GM12878 (cell line): ENCODE results near the gene CFAP90. TPM values are rescaled to one million over a fixed set of nuclear protein-coding genes. Genes with fewer than 3 reads are reported as not detected.

Experiments used
- BACH1 ChIP-seq: fragments of 450-650 bp; IDR thresholded peaks from 2 replicates; pipeline ENCODE4 v1.6.1; 2017; ENCODE audit warnings: mild to moderate bottlenecking, borderline replicate concordance
- BHLHE40 ChIP-seq, 2 experiments: fragments of 450-650 bp in 1 of 2; IDR thresholded peaks; 2 replicates each; pipeline ENCODE4 v1.6.1; 2011 to 2017; ENCODE audit warnings: low read depth in 2 of 2, borderline replicate concordance in 1 of 2, improper control_type of control experiment in 1 of 2, low read length in 1 of 2, mild to moderate bottlenecking in 1 of 2
- KLF5 ChIP-seq: fragments of 450-650 bp; IDR thresholded peaks from 2 replicates; pipeline ENCODE4 v1.6.1; 2014; ENCODE audit warnings: mild to moderate bottlenecking; ENCODE audit not compliant: partially characterized antibody
- MTA2 ChIP-seq: fragments of 450-650 bp; IDR thresholded peaks from 2 replicates; pipeline ENCODE4 v1.6.1; 2016; ENCODE audit warnings: low read depth, mild to moderate bottlenecking, moderate library complexity
- NFIC ChIP-seq: IDR thresholded peaks from 2 replicates; pipeline ENCODE4 v1.6.1; 2012; ENCODE audit warnings: low read depth, mild to moderate bottlenecking, inconsistent platforms, low read length, moderate library complexity
- NR2C2 ChIP-seq: IDR thresholded peaks from 2 replicates; pipeline ENCODE4 v1.6.1; 2011; ENCODE audit warnings: borderline replicate concordance, low read depth; ENCODE audit not compliant: control insufficient read depth, insufficient read length
- NRF1 ChIP-seq: conservative IDR thresholded peaks from 2 replicates; pipeline ENCODE4 v1.6.1; 2011; ENCODE audit warnings: mild to moderate bottlenecking, low read depth, low read length, improper control_type of control experiment
- SMAD1 ChIP-seq: fragments of 450-650 bp; IDR thresholded peaks from 2 replicates; pipeline ENCODE4 v1.6.1; 2018; ENCODE audit warnings: mild to moderate bottlenecking, low read depth; ENCODE audit not compliant: partially characterized antibody
- SMC3 ChIP-seq: IDR thresholded peaks from 2 replicates; pipeline ENCODE4 v1.6.1; 2011; ENCODE audit warnings: low read length, improper control_type of control experiment, borderline replicate concordance
- TCF12 ChIP-seq: IDR thresholded peaks from 2 replicates; pipeline ENCODE4 v1.6.1; 2011; ENCODE audit warnings: low read depth, mild to moderate bottlenecking, low read length
- ZNF24 ChIP-seq: fragments of 450-650 bp; IDR thresholded peaks from 2 replicates; pipeline ENCODE4 v1.6.1; 2017; ENCODE audit warnings: antibody characterized with exemption, mild to moderate bottlenecking
- polyA plus RNA-seq, 11 experiments: library from polyadenylated mRNA; depleted of rRNA in 4 of 11; unstranded in 6 of 11; stranded (reverse) in 5 of 11; fragments of >200 nt; fragmentation: Nextera tagmentation in 4 of 11; fragmentation: Illumina TruSeq in 1 of 11; extraction: Ambion mirVana in 4 of 11; extraction: Trizol in 1 of 11; gene quantifications; 1 replicate in 1 of 11; 2 replicates in 10 of 11; pipeline versions ENCODE4 v1.2.1 to v1.2.3, GENCODE V29; 2011 to 2016; ENCODE audit warnings: inconsistent platforms in 2 of 11, missing spikeins in 2 of 11, low read depth in 1 of 11
- total RNA-seq, 4 experiments: library from RNA; depleted of rRNA in 3 of 4; stranded (reverse); fragments of >200 nt in 3 of 4; fragmentation: Illumina TruSeq in 1 of 4; extraction: Trizol in 1 of 4; gene quantifications; 2 replicates each; pipeline versions ENCODE4 v1.2.1 to v1.2.3, GENCODE V29; 2013 to 2021
- TF ChIP-seq, protein P1 (sequence below): IDR thresholded peaks from 2 replicates; pipeline ENCODE4 v1.6.1; 2011; ENCODE audit warnings: low read depth, low read length, improper control_type of control experiment, borderline replicate concordance
- TF ChIP-seq, protein P2 (sequence below): fragments of 450-650 bp; formaldehyde crosslinking; IDR thresholded peaks from 2 replicates; pipeline ENCODE4 v1.5.0; 2022; ENCODE audit warnings: mild to moderate bottlenecking, missing genetic modification characterization
- TF ChIP-seq, protein P3 (sequence below): IDR thresholded peaks from 2 replicates; pipeline ENCODE4 v1.6.1; 2012; ENCODE audit warnings: low read depth, low read length, improper control_type of control experiment
- TF ChIP-seq, protein P4 (sequence below): fragments of 450-650 bp; IDR thresholded peaks from 2 replicates; pipeline ENCODE4 v1.6.1; 2017; ENCODE audit warnings: mild to moderate bottlenecking, moderate library complexity
- TF ChIP-seq, protein P5 (sequence below): IDR thresholded peaks from 2 replicates; pipeline ENCODE4 v1.6.1; 2012; ENCODE audit warnings: improper control_type of control experiment, low read depth, low read length; ENCODE audit not compliant: insufficient replicate concordance

CFAP90 gene
- total and polyA plus RNA-seq, 10 of the 15 experiments (the other 5 are each of a cell fraction or from before 2014, with no cell fraction given), result not detected

DNA sequence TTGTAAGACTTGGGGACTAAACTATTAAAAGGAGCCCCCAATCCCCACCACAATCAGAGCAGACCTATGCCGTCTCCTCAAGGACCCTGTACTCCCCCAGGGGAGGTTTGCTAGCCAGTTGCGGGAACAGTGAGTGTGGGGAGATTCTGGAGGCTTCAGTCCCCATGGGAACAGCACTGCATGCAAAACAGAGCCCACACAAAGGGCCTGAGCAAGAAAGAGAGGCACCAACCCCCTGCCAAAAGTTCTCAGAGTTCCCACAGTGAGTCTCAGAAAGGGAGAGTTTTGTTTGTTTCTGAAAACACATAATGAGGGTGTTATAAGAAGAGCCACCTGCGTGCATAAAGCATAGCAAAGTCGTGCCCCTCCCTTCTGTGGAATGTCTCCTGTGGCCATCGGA is 56.6 kb downstream of the CFAP90 start (continued):
- TF ChIP-seq MTA2 (peak; percentile 63), SMAD1 (peak; percentile 59), NRF1 (no peak), ZNF24 (no peak), KLF5 (no peak), SMC3 (peak; percentile 4; the same call in 1 of the 2 replicates), BHLHE40 (IDR thresholded peaks at IDR 0.05; ENCODE audit: borderline replicate concordance in 1 of 2, low read depth in 2 of 2, low read length in 1 of 2) (peak in 1 of 2 experiments; percentile 34; a peak in 1 of 4 replicates), BACH1 (no peak), TCF12 (peak; percentile 79), NFIC (no peak), NR2C2 (no peak)
- TF ChIP-seq, protein P1, sequence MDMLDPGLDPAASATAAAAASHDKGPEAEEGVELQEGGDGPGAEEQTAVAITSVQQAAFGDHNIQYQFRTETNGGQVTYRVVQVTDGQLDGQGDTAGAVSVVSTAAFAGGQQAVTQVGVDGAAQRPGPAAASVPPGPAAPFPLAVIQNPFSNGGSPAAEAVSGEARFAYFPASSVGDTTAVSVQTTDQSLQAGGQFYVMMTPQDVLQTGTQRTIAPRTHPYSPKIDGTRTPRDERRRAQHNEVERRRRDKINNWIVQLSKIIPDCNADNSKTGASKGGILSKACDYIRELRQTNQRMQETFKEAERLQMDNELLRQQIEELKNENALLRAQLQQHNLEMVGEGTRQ, result no peak
- TF ChIP-seq, protein P2, sequence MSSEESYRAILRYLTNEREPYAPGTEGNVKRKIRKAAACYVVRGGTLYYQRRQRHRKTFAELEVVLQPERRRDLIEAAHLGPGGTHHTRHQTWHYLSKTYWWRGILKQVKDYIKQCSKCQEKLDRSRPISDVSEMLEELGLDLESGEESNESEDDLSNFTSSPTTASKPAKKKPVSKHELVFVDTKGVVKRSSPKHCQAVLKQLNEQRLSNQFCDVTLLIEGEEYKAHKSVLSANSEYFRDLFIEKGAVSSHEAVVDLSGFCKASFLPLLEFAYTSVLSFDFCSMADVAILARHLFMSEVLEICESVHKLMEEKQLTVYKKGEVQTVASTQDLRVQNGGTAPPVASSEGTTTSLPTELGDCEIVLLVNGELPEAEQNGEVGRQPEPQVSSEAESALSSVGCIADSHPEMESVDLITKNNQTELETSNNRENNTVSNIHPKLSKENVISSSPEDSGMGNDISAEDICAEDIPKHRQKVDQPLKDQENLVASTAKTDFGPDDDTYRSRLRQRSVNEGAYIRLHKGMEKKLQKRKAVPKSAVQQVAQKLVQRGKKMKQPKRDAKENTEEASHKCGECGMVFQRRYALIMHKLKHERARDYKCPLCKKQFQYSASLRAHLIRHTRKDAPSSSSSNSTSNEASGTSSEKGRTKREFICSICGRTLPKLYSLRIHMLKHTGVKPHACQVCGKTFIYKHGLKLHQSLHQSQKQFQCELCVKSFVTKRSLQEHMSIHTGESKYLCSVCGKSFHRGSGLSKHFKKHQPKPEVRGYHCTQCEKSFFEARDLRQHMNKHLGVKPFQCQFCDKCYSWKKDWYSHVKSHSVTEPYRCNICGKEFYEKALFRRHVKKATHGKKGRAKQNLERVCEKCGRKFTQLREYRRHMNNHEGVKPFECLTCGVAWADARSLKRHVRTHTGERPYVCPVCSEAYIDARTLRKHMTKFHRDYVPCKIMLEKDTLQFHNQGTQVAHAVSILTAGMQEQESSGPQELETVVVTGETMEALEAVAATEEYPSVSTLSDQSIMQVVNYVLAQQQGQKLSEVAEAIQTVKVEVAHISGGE (CRISPR knock-in tag), result no peak
- TF ChIP-seq, protein P3, sequence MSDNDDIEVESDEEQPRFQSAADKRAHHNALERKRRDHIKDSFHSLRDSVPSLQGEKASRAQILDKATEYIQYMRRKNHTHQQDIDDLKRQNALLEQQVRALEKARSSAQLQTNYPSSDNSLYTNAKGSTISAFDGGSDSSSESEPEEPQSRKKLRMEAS, result no peak
- TF ChIP-seq, protein P4, sequence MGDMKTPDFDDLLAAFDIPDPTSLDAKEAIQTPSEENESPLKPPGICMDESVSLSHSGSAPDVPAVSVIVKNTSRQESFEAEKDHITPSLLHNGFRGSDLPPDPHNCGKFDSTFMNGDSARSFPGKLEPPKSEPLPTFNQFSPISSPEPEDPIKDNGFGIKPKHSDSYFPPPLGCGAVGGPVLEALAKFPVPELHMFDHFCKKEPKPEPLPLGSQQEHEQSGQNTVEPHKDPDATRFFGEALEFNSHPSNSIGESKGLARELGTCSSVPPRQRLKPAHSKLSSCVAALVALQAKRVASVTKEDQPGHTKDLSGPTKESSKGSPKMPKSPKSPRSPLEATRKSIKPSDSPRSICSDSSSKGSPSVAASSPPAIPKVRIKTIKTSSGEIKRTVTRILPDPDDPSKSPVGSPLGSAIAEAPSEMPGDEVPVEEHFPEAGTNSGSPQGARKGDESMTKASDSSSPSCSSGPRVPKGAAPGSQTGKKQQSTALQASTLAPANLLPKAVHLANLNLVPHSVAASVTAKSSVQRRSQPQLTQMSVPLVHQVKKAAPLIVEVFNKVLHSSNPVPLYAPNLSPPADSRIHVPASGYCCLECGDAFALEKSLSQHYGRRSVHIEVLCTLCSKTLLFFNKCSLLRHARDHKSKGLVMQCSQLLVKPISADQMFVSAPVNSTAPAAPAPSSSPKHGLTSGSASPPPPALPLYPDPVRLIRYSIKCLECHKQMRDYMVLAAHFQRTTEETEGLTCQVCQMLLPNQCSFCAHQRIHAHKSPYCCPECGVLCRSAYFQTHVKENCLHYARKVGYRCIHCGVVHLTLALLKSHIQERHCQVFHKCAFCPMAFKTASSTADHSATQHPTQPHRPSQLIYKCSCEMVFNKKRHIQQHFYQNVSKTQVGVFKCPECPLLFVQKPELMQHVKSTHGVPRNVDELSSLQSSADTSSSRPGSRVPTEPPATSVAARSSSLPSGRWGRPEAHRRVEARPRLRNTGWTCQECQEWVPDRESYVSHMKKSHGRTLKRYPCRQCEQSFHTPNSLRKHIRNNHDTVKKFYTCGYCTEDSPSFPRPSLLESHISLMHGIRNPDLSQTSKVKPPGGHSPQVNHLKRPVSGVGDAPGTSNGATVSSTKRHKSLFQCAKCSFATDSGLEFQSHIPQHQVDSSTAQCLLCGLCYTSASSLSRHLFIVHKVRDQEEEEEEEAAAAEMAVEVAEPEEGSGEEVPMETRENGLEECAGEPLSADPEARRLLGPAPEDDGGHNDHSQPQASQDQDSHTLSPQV, result no peak
- TF ChIP-seq, protein P5, sequence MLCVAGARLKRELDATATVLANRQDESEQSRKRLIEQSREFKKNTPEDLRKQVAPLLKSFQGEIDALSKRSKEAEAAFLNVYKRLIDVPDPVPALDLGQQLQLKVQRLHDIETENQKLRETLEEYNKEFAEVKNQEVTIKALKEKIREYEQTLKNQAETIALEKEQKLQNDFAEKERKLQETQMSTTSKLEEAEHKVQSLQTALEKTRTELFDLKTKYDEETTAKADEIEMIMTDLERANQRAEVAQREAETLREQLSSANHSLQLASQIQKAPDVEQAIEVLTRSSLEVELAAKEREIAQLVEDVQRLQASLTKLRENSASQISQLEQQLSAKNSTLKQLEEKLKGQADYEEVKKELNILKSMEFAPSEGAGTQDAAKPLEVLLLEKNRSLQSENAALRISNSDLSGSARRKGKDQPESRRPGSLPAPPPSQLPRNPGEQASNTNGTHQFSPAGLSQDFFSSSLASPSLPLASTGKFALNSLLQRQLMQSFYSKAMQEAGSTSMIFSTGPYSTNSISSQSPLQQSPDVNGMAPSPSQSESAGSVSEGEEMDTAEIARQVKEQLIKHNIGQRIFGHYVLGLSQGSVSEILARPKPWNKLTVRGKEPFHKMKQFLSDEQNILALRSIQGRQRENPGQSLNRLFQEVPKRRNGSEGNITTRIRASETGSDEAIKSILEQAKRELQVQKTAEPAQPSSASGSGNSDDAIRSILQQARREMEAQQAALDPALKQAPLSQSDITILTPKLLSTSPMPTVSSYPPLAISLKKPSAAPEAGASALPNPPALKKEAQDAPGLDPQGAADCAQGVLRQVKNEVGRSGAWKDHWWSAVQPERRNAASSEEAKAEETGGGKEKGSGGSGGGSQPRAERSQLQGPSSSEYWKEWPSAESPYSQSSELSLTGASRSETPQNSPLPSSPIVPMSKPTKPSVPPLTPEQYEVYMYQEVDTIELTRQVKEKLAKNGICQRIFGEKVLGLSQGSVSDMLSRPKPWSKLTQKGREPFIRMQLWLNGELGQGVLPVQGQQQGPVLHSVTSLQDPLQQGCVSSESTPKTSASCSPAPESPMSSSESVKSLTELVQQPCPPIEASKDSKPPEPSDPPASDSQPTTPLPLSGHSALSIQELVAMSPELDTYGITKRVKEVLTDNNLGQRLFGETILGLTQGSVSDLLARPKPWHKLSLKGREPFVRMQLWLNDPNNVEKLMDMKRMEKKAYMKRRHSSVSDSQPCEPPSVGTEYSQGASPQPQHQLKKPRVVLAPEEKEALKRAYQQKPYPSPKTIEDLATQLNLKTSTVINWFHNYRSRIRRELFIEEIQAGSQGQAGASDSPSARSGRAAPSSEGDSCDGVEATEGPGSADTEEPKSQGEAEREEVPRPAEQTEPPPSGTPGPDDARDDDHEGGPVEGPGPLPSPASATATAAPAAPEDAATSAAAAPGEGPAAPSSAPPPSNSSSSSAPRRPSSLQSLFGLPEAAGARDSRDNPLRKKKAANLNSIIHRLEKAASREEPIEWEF, result peak; percentile 93
